ENCODE measurements around the gene MARCHF7. TPM values are rescaled to one million over a fixed set of nuclear protein-coding genes. Genes with fewer than 3 reads are reported as not detected.

MARCHF7 gene
- total RNA-seq, 2 donors from 2014 or later: 105 to 125 TPM

DNA sequence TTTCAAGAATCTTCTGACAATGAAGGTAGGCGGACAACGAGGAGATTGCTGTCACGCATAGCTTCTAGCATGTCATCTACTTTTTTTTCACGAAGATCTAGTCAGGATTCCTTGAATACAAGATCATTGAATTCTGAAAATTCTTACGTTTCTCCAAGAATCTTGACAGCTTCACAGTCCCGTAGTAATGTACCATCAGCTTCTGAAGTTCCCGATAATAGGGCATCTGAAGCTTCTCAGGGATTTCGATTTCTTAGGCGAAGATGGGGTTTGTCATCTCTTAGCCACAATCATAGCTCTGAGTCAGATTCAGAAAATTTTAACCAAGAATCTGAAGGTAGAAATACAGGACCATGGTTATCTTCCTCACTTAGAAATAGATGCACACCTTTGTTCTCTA is 35.8 kb downstream of the MARCHF7 start:
- H3K9me3 ChIP-seq (ENCODE audit: control insufficient read depth, low read length): no peaks in the 10 kb centered on the region
- TF ChIP-seq, protein P1, sequence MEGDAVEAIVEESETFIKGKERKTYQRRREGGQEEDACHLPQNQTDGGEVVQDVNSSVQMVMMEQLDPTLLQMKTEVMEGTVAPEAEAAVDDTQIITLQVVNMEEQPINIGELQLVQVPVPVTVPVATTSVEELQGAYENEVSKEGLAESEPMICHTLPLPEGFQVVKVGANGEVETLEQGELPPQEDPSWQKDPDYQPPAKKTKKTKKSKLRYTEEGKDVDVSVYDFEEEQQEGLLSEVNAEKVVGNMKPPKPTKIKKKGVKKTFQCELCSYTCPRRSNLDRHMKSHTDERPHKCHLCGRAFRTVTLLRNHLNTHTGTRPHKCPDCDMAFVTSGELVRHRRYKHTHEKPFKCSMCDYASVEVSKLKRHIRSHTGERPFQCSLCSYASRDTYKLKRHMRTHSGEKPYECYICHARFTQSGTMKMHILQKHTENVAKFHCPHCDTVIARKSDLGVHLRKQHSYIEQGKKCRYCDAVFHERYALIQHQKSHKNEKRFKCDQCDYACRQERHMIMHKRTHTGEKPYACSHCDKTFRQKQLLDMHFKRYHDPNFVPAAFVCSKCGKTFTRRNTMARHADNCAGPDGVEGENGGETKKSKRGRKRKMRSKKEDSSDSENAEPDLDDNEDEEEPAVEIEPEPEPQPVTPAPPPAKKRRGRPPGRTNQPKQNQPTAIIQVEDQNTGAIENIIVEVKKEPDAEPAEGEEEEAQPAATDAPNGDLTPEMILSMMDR (conservative IDR thresholded peaks at IDR 0.05): no peak
- no peaks in the 10 kb centered on the region for H3K27me3 ChIP-seq (ENCODE audit: control insufficient read depth, insufficient read depth, low read length, poor library complexity, severe bottlenecking)
- H3K4me1 ChIP-seq (ENCODE audit: control insufficient read depth, insufficient read depth, low read length): no peaks in the 10 kb centered on the region
- H3K4me3 ChIP-seq (ENCODE audit: low read length): no peak overlapping the region
- Mint-ChIP-seq H3K9me3 (no peaks in the 10 kb centered on the region), H3K4me1 (no peaks in the 10 kb centered on the region), H3K36me3 (ENCODE audit: low read depth) (peaks cover 75% of the 10 kb centered on the region), H3K4me3 (no peak overlapping the region), H3K27ac (no peak overlapping the region), H3K27me3 (ENCODE audit: insufficient read depth) (no peaks in the 10 kb centered on the region)
- no peak overlapping the region for H3K27ac ChIP-seq (ENCODE audit: low read depth, low read length)
- WGBS, 2 experiments (ENCODE audit: insufficient coverage in 1 of 2, insufficient read length in 1 of 2): 97% methylated on average over 9 of the region's 9 CpGs
- no peak for DNase-seq
- H3K36me3 ChIP-seq (ENCODE audit: control insufficient read depth, insufficient read depth, low read length): peaks cover 93% of the 10 kb centered on the region
- H3K9ac ChIP-seq (ENCODE audit: extremely low read depth, low read length, poor library complexity, severe bottlenecking): no peak overlapping the region

DNA sequence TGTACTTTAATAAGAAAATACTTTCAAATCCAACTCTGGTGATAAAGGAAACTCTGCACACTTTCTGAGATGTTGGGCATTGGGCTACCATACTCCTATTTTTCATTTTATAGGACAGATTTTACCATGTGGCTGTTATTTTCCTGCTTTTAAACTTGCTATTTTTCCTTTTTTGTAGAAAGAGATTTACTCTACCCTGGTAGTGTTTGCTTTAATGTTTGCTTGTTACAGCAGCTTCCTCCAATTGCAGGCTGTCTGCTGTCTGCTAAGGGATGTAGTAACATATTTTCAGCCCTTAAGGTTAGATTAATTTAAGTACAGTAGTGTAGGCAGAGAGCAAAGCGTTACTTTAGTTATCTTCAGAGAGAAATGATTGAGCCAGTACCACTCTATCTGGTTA is 38.6 kb downstream of the MARCHF7 start:
- 90 to 97% methylated on average over 1 of the region's 1 CpG for WGBS, 2 experiments (ENCODE audit: insufficient coverage in 1 of 2, insufficient read length in 1 of 2)
- Mint-ChIP-seq H3K36me3 (ENCODE audit: low read depth) (peaks cover 59% of the 10 kb centered on the region), H3K27me3 (ENCODE audit: insufficient read depth) (no peaks in the 10 kb centered on the region), H3K4me1 (no peaks in the 10 kb centered on the region), H3K4me3 (no peak overlapping the region), H3K27ac (no peak overlapping the region), H3K9me3 (no peaks in the 10 kb centered on the region)
- Histone ChIP-seq H3K27ac (ENCODE audit: low read depth, low read length) (no peak overlapping the region), H3K9me3 (ENCODE audit: control insufficient read depth, low read length) (no peaks in the 10 kb centered on the region), H3K36me3 (ENCODE audit: control insufficient read depth, insufficient read depth, low read length) (peaks cover 93% of the 10 kb centered on the region), H3K9ac (ENCODE audit: extremely low read depth, low read length, poor library complexity, severe bottlenecking) (no peak overlapping the region), H3K4me3 (ENCODE audit: low read length) (no peak overlapping the region), H3K27me3 (ENCODE audit: control insufficient read depth, insufficient read depth, low read length, poor library complexity, severe bottlenecking) (no peaks in the 10 kb centered on the region), H3K4me1 (ENCODE audit: control insufficient read depth, insufficient read depth, low read length) (no peaks in the 10 kb centered on the region)
- TF ChIP-seq, protein P1 (conservative IDR thresholded peaks at IDR 0.05): no peak
- DNase-seq: no peak

DNA sequence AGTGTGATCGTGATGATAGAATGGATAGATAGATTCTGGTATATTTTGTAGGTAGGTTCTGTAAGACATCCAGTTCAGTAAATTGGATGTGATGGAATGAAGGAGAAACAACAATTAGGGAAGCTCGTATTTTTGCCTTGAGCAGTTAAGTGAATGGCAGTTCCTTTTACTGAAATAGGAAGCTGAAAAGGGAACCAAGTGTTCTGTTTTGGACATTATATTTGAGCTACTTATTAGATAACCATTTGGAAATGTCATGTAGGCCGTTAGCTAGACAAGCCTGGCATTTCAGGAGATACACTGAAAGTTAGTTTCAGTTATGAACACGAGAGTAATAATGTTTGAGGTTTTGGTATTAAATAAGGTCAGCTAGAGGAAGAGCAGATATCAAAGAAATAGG is 41.5 kb downstream of the MARCHF7 start:
- H3K9me3 Mint-ChIP-seq: no peaks in the 10 kb centered on the region
- peaks cover 49% of the 10 kb centered on the region for H3K36me3 Mint-ChIP-seq (ENCODE audit: low read depth)
- DNase-seq: no peak
- H3K9me3 ChIP-seq (ENCODE audit: control insufficient read depth, low read length): no peaks in the 10 kb centered on the region
- peaks cover 3% of the 10 kb centered on the region for H3K4me1 ChIP-seq (ENCODE audit: control insufficient read depth, insufficient read depth, low read length)
- no peak overlapping the region for H3K4me3 Mint-ChIP-seq
- no peak overlapping the region for H3K9ac ChIP-seq (ENCODE audit: extremely low read depth, low read length, poor library complexity, severe bottlenecking)
- no peak overlapping the region for H3K27ac Mint-ChIP-seq
- TF ChIP-seq, protein P1 (conservative IDR thresholded peaks at IDR 0.05): no peak
- no peaks in the 10 kb centered on the region for H3K27me3 Mint-ChIP-seq (ENCODE audit: insufficient read depth)
- 90 to 100% methylated on average over 4 of the region's 4 CpGs for WGBS, 2 experiments (ENCODE audit: insufficient coverage in 1 of 2, insufficient read length in 1 of 2)
- no peak overlapping the region for H3K4me3 ChIP-seq (ENCODE audit: low read length)
- peaks cover 5% of the 10 kb centered on the region for H3K4me1 Mint-ChIP-seq
- no peaks in the 10 kb centered on the region for H3K27me3 ChIP-seq (ENCODE audit: control insufficient read depth, insufficient read depth, low read length, poor library complexity, severe bottlenecking)
- no peak overlapping the region for H3K27ac ChIP-seq (ENCODE audit: low read depth, low read length)
- H3K36me3 ChIP-seq (ENCODE audit: control insufficient read depth, insufficient read depth, low read length): peaks cover 93% of the 10 kb centered on the region

Data from endodermal cell (in vitro differentiated cells).